C4-2B (cell line): ENCODE data around the gene ZNF423.

Experiments
- ZFX ChIP-seq: fragments of 450-650 bp; IDR thresholded peaks from 2 replicates; pipeline ENCODE4 v1.6.1; 2017
- TF ChIP-seq, protein P1 (sequence below): fragments of 450-650 bp; conservative IDR thresholded peaks from 2 replicates; pipeline ENCODE4 v1.5.1; 2017; ENCODE audit warnings: mild to moderate bottlenecking

DNA sequence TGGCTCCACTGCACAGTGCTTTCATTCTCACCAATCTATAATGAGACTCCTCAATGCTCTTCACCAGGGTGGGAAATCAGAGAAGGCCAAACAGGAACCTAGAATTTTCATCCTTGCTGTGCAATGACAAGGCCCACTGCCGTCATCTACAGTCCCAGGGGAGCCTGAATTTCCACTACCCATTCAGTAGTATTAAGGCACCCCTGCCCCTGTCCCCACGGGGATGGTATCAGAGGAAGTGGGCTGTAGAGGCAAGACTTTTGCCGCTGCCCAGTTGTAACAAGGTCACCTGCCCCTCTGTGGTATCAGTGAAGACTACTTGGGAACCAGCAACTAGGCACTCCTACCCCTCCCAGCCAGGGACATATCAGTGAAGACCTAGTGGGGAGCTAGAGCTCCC lies 377.8 kb downstream of the ZNF423 start:
- TF ChIP-seq, protein P1, sequence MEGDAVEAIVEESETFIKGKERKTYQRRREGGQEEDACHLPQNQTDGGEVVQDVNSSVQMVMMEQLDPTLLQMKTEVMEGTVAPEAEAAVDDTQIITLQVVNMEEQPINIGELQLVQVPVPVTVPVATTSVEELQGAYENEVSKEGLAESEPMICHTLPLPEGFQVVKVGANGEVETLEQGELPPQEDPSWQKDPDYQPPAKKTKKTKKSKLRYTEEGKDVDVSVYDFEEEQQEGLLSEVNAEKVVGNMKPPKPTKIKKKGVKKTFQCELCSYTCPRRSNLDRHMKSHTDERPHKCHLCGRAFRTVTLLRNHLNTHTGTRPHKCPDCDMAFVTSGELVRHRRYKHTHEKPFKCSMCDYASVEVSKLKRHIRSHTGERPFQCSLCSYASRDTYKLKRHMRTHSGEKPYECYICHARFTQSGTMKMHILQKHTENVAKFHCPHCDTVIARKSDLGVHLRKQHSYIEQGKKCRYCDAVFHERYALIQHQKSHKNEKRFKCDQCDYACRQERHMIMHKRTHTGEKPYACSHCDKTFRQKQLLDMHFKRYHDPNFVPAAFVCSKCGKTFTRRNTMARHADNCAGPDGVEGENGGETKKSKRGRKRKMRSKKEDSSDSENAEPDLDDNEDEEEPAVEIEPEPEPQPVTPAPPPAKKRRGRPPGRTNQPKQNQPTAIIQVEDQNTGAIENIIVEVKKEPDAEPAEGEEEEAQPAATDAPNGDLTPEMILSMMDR: no peak
- TF ChIP-seq ZFX: no peak
